Transverse colon (tissue), 4 donors: ENCODE results near the gene CYP4F22. TPM values are rescaled to one million over a fixed set of nuclear protein-coding genes. Genes with fewer than 3 reads are reported as not detected.

ENCODE experiments used
- DNase-seq: peaks from one replicate; pipeline ENCODE4 v3.0.0-alpha.2; 2019
- H3K27ac ChIP-seq, 4 donors: fragments of 200-600 bp; sonication (generic); 2 replicates each; pipeline ENCODE4 v1.5.1; 2016 to 2018; ENCODE audit warnings: inconsistent platforms in 4 of 4
- H3K27me3 ChIP-seq: fragments of 200-600 bp; sonication (generic); 2 replicates; pipeline ENCODE4 v1.5.1; 2017; ENCODE audit warnings: inconsistent platforms
- H3K36me3 ChIP-seq, 4 donors: fragments of 200-600 bp; sonication (generic); 2 replicates each; pipeline ENCODE4 v1.5.1; 2017 to 2019; ENCODE audit warnings: inconsistent platforms in 4 of 4
- H3K4me1 ChIP-seq, 4 donors: fragments of 200-600 bp; sonication (generic); 2 replicates each; pipeline ENCODE4 v1.5.1; 2017 to 2020; ENCODE audit warnings: inconsistent platforms in 4 of 4
- H3K4me3 ChIP-seq, 4 donors: fragments of 200-600 bp; sonication (generic); 1 replicate in 1 of 4; 2 replicates in 3 of 4; pipeline versions ENCODE4 v1.5.1 to v1.6.1; 2017 to 2019; ENCODE audit warnings: inconsistent platforms in 4 of 4
- H3K9me3 ChIP-seq, 2 donors: fragments of 200-600 bp; sonication (generic); 2 replicates each; pipeline ENCODE4 v1.5.1; 2017 to 2019; ENCODE audit warnings: inconsistent platforms in 2 of 2
- EP300 ChIP-seq: sonication (generic); formaldehyde crosslinking; IDR thresholded peaks from one replicate; pipeline ENCODE4 v1.6.1; 2017; ENCODE audit warnings: antibody characterized with exemption, low read depth
- POLR2A ChIP-seq: fragments of 450-650 bp; IDR thresholded peaks from one replicate; pipeline ENCODE4 v1.6.1; 2016; ENCODE audit warnings: antibody characterized with exemption, mild to moderate bottlenecking, moderate library complexity
- POLR2AphosphoS5 ChIP-seq, 3 donors: sonication (generic); formaldehyde crosslinking; IDR thresholded peaks; one replicate each; pipeline ENCODE4 v1.6.1; 2016; ENCODE audit warnings: antibody characterized with exemption in 3 of 3
- WGBS, 2 donors: methylation state at CpG; one replicate each; pipeline ENCODE4 v1.1.5; 2018; ENCODE audit warnings: low coverage in 1 of 2; 5-methylcytosine and 5-hydroxymethylcytosine counted together
- in situ Hi-C, 4 donors: fragments of 200-750 bp; cut with MboI; loops; one replicate each; pipeline versions ENCODE4 v1.15.0 to v1.15.1; 2017; ENCODE audit warnings: low sequenced_read_pairs in 3 of 4, low pct_ligation_motif_present in 1 of 4, low pct_unique_long_range_greater_than_20kb in 1 of 4
- intact Hi-C: fragments of 100-400 bp; cut with DNase I; formaldehyde crosslinking; loops from one replicate; pipeline ENCODE4 v1.15.1; 2023; ENCODE audit warnings: low total_unique reads
- total RNA-seq, 4 donors: library from RNA; depleted of rRNA; stranded (reverse); fragments of >200 nt; gene quantifications; one replicate each; pipeline ENCODE4 v1.1.0, GENCODE V29; 2016
- TF ChIP-seq, protein P1 (sequence below), 5 experiments: fragments of 200-600 bp in 3 of 5; fragments of 450-650 bp in 2 of 5; sonication (generic) in 3 of 5; IDR thresholded peaks; 1 replicate in 2 of 5; 2 replicates in 3 of 5; pipeline ENCODE4 v1.5.1; 2016 to 2017; ENCODE audit warnings: antibody characterized with exemption in 5 of 5, inconsistent platforms in 3 of 5, mild to moderate bottlenecking in 2 of 5, moderate library complexity in 1 of 5

Gene CYP4F22
- total RNA-seq: not detected

DNA sequence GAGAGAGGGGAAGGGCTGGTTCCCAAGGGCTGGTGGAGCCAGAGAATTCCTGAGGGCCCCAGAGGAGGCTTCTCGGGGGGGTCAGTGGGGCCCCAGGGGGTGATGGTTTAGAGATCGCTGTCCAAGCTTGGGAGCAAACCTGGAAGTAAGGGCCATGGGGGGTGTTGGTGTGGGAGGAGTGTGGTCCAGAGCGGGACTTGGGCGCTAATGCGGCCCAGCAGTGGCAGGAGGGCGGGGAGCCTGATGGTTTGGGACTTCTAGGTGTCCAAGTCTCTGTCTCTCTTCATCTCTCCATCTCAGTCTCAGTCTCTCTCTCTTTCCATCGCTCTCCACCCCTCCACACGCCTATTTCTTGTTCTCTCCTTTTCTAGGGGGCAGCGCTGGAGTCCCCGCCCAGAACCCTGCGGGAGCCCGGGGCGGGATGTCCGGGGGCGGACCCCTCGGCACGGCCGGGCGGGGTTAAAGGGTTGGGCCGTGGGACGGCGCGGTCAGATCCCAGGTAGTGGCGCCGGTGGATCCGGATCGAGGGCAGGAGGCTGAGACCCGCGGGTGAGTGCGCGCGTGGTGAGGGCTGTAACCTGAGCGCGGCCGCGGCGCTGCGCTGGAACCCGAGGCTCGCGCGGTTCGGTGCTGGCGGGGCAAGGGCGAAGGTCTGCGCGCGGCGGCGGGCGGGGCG lies at the start of gene CYP4F22:
CYP4F22 (plus strand) TSS at position 491 of the 676 bp plus-strand sequence. CDS start 16,812 bp downstream, outside the sequence.
- in situ Hi-C loops: no loop called here
- TF ChIP-seq, protein P1, sequence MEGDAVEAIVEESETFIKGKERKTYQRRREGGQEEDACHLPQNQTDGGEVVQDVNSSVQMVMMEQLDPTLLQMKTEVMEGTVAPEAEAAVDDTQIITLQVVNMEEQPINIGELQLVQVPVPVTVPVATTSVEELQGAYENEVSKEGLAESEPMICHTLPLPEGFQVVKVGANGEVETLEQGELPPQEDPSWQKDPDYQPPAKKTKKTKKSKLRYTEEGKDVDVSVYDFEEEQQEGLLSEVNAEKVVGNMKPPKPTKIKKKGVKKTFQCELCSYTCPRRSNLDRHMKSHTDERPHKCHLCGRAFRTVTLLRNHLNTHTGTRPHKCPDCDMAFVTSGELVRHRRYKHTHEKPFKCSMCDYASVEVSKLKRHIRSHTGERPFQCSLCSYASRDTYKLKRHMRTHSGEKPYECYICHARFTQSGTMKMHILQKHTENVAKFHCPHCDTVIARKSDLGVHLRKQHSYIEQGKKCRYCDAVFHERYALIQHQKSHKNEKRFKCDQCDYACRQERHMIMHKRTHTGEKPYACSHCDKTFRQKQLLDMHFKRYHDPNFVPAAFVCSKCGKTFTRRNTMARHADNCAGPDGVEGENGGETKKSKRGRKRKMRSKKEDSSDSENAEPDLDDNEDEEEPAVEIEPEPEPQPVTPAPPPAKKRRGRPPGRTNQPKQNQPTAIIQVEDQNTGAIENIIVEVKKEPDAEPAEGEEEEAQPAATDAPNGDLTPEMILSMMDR (IDR thresholded peaks at IDR 0.05): no peak
- no peak for TF ChIP-seq POLR2AphosphoS5 (IDR thresholded peaks at IDR 0.05)
- TF ChIP-seq POLR2A: no peak
- TF ChIP-seq EP300: no peak
- Histone ChIP-seq H3K36me3 (no peaks in the 10 kb centered on the region), H3K4me3 (peak within 1 kb of the TSS in 1 of 4 donors; percentile 29), H3K4me1 (peaks cover 0 to 7% (median 3%) of the 10 kb centered on the region in 4 donors), H3K9me3 (no peaks in the 10 kb centered on the region), H3K27ac (no peak within 1 kb of the TSS), H3K27me3 (peaks cover 45% of the 10 kb centered on the region)
- intact Hi-C loops: no loop called here
- no peak for DNase-seq
- 0 to 11% methylated on average over 5 to 52 of the region's 52 CpGs for WGBS, 2 donors

DNA sequence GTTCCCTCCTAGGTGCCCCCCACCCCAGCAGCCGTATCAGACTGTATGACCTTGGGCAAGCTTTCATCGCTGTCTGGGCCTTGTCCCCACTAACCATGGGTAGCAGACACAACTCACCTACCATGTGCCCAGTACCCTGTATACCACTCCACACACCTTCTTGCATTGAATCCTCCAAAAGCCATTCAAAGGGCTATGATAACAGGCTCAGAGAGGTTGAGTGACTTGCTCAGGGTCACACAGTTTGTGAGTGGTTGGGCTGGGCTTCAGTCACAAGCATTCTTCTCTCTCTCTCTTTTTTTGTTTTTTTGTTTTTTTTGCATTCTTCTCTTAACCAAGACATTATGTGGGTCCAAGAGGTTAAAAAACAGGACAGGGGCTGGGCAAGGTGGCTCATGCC lies 46.6 kb upstream of the CYP4F22 start:
- TF ChIP-seq POLR2AphosphoS5 (IDR thresholded peaks at IDR 0.05) (no peak), POLR2A (no peak), EP300 (no peak)
- TF ChIP-seq, protein P1 (IDR thresholded peaks at IDR 0.05): no peak
- in situ Hi-C loops: no loop called here
- Histone ChIP-seq H3K27me3 (peaks cover 48% of the 10 kb centered on the region), H3K4me1 (peaks cover 0 to 11% (median 6%) of the 10 kb centered on the region in 4 donors), H3K36me3 (no peaks in the 10 kb centered on the region), H3K27ac (no peak overlapping the region), H3K9me3 (no peaks in the 10 kb centered on the region), H3K4me3 (no peak overlapping the region)
- no peak for DNase-seq
- intact Hi-C loops: no loop called here
- 89% methylated on average over 2 of the region's 2 CpGs; no CpG with 5 or more reads in 1 of the 2 donors for WGBS, 2 donors

DNA sequence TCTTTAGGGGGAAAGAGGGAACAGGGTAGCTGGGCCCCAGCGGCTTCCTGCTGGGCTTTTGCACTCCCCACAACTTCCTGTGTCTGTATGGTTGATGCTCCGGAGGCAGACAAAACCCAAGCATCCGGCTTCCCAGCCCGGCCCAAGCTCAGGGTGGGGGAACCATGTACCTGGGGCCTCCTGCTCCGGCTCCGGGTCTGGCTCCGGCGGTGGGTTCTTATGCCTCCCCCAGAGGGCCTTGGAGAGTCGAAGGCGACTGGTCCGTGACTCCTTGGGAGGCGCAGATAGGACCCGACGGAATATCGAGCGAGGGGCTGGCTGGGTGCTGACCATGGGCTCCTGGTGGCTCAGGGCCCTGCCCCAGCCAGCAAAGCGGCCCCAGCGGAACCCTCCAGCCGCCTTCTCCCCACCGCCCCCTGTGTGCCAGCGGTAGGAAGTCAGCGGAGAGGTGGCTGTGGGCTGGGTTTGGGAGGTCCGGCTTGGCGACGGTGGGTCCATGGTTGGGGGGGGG lies 44.4 kb upstream of the CYP4F22 start:
- peak overlapping the region; percentile 18 to 54 (median 28) for H3K4me3 ChIP-seq
- 59% methylated on average over 12 of the region's 25 CpGs; no CpG with 5 or more reads in 1 of the 2 donors for WGBS, 2 donors
- no peaks in the 10 kb centered on the region for H3K9me3 ChIP-seq
- DNase-seq: peak; percentile 64
- intact Hi-C loops: no loop called here
- H3K27ac ChIP-seq: peak overlapping the region; percentile 64 to 83 (median 78)
- no peaks in the 10 kb centered on the region for H3K36me3 ChIP-seq
- H3K27me3 ChIP-seq: peaks cover 39% of the 10 kb centered on the region
- peaks cover 0 to 9% (median 3%) of the 10 kb centered on the region in 4 donors for H3K4me1 ChIP-seq
- TF ChIP-seq EP300: no peak
- peak; percentile 21 for TF ChIP-seq POLR2A
- no peak for TF ChIP-seq POLR2AphosphoS5 (IDR thresholded peaks at IDR 0.05)
- in situ Hi-C loops: no loop called here

DNA sequence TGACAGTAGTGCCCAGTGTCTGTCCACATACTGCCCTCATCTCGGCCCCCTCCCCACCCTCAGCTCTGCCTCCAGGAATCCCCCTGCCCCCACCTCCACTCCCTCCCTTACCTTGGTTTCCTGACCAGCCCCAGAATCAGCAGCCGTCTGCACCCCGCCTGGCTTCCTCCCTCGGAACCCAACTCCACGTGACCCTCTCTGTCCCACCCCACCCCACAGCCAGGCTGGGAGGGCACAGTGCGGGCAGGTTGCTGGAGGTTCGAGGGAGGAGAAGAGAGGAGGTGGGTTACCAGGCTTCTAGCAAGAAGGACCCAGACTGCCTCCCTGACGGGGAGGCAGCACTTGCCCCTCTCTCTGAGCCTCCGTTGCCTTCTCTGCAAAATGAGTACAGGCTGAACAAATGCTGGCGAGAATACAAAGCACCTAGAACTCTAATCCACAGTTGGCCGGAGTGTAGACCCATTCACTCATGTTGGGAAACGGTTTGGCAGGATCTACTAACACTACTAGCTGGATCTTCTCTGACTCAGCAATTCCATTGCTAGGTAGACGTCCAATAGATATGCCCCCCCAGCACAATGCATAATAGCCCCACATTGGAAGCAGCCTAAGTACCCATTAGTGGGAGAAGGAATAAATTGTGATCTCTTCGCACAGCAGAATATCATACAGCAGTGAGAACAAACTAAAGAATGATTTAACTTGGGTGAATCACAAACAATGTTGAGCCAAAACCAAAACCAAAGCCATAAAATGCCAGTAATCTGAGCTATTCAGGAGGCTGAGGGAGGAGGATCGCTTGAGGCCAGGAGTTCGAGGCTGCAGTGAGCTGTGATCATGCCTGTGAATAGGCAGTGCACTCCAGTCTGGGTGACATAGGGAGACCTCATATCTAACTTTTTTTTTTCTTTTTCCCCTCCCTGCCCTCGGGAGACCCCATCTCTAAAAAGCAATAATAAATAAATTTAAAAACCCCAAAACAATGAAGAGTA lies 43.6 kb upstream of the CYP4F22 start, which contains the start of gene RASAL3:
RASAL3 (minus strand) TSS at position 151 of the 992 bp plus-strand sequence. CDS start 186 bp downstream, outside the sequence.
- 33 to 64% methylated on average over 5 to 17 of the region's 17 CpGs for WGBS, 2 donors
- TF ChIP-seq POLR2AphosphoS5 (IDR thresholded peaks at IDR 0.05): no peak
- Histone ChIP-seq H3K4me3 (peak within 1 kb of the TSS; percentile 18 to 54 (median 28)), H3K27ac (peak within 1 kb of the TSS; percentile 64 to 83 (median 78)), H3K4me1 (peaks cover 0 to 17% (median 7%) of the 10 kb centered on the region in 4 donors), H3K9me3 (no peaks in the 10 kb centered on the region), H3K36me3 (no peaks in the 10 kb centered on the region), H3K27me3 (peaks cover 40% of the 10 kb centered on the region)
- intact Hi-C loops: no loop called here
- in situ Hi-C loops: no loop called here
- DNase-seq: peak; percentile 60
